Esophagus squamous epithelium (tissue), 5 donors: ENCODE data around the gene ALX4. TPM values are rescaled to one million over a fixed set of nuclear protein-coding genes. Genes with fewer than 3 reads are reported as not detected.

Experiments
- DNase-seq: peaks from one replicate; lab custom pipeline; 2025; lab: John Stamatoyannopoulos, UW
- H3K27ac ChIP-seq, 4 donors: fragments of 200-600 bp; sonication (generic); one replicate each; pipeline ENCODE4 v1.5.1; 2016 to 2019; ENCODE audit warnings: mild to moderate bottlenecking in 1 of 4
- H3K27me3 ChIP-seq, 4 donors: fragments of 200-600 bp; sonication (generic); 1 replicate in 3 of 4; 2 replicates in 1 of 4; pipeline versions ENCODE4 v1.5.1 to v1.6.0; 2017 to 2021; ENCODE audit warnings: antibody characterized with exemption in 1 of 4
- H3K36me3 ChIP-seq, 3 donors: fragments of 200-600 bp; sonication (generic); one replicate each; pipeline ENCODE4 v1.5.1; 2016 to 2019
- H3K4me1 ChIP-seq, 3 donors: fragments of 200-600 bp; sonication (generic); one replicate each; pipeline ENCODE4 v1.5.1; 2017 to 2019
- H3K4me3 ChIP-seq, 4 donors: fragments of 200-600 bp; sonication (generic); 1 replicate in 3 of 4; 2 replicates in 1 of 4; pipeline ENCODE4 v1.5.1; 2016 to 2019; ENCODE audit warnings: mild to moderate bottlenecking in 2 of 4, moderate library complexity in 1 of 4
- H3K9me3 ChIP-seq, 3 donors: fragments of 200-600 bp; sonication (generic); one replicate each; pipeline ENCODE4 v1.5.1; 2016 to 2019
- POLR2A ChIP-seq, 4 donors: fragments of 450-650 bp; IDR thresholded peaks; one replicate each; pipeline ENCODE4 v1.6.1; 2017; ENCODE audit warnings: antibody characterized with exemption in 4 of 4, mild to moderate bottlenecking in 4 of 4, moderate library complexity in 3 of 4
- WGBS, 2 donors: methylation state at CpG; one replicate each; pipeline ENCODE4 v1.1.5; 2018; 5-methylcytosine and 5-hydroxymethylcytosine counted together
- intact Hi-C: fragments of 100-400 bp; cut with DNase I; formaldehyde crosslinking; loops from one replicate; pipeline ENCODE4 v1.15.0; 2022
- total RNA-seq, 4 donors: library from RNA; depleted of rRNA; stranded (reverse); fragments of >200 nt; gene quantifications; one replicate each; pipeline ENCODE4 v1.1.0, GENCODE V29; 2016
- TF ChIP-seq, protein P1 (sequence below), 6 experiments: fragments of 450-650 bp in 4 of 6; fragments of 200-600 bp in 2 of 6; sonication (generic) in 2 of 6; IDR thresholded peaks; one replicate each; pipeline ENCODE4 v1.5.1; 2016 to 2019; ENCODE audit warnings: antibody characterized with exemption in 6 of 6, mild to moderate bottlenecking in 4 of 6, moderate library complexity in 4 of 6
- donor health status: DM: yes; HTN: yes; CAD: no.

Gene ALX4
- total RNA-seq, 4 donors from 2014 or later: not detected

GRCh38 chr11:44213148-44213547 is 96.8 kb downstream of the ALX4 start:
- intact Hi-C loops: no loop called here
- no peaks in the 10 kb centered on the region for H3K27me3 ChIP-seq
- WGBS, 2 donors: 72 to 84% methylated on average over 1 of the region's 1 CpG

DNA sequence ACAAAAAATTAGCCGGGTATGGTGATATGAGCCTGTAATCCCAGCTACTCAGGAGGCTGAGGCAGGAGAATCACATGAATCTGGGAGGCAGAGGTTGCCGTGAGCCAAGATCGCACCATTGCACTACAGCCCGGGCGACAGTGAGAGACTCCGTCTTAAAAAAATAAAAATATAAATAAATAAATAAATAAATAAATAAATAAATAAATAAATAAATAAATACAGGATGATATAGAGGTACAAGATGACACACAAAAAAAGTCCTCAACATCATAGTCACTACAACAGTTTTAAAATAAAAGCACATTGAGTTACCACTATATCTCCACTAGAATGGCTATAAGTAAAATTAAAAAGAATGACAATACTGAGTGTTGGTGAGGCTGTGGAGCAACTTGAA is 97.8 kb downstream of the ALX4 start:
- H3K27ac ChIP-seq: no peak overlapping the region
- no peak overlapping the region for H3K4me3 ChIP-seq
- H3K4me1 ChIP-seq: no peaks in the 10 kb centered on the region
- 92 to 98% methylated on average over 6 of the region's 6 CpGs for WGBS, 2 donors
- intact Hi-C loops: no loop called here
- no peaks in the 10 kb centered on the region for H3K27me3 ChIP-seq
- TF ChIP-seq, protein P1, sequence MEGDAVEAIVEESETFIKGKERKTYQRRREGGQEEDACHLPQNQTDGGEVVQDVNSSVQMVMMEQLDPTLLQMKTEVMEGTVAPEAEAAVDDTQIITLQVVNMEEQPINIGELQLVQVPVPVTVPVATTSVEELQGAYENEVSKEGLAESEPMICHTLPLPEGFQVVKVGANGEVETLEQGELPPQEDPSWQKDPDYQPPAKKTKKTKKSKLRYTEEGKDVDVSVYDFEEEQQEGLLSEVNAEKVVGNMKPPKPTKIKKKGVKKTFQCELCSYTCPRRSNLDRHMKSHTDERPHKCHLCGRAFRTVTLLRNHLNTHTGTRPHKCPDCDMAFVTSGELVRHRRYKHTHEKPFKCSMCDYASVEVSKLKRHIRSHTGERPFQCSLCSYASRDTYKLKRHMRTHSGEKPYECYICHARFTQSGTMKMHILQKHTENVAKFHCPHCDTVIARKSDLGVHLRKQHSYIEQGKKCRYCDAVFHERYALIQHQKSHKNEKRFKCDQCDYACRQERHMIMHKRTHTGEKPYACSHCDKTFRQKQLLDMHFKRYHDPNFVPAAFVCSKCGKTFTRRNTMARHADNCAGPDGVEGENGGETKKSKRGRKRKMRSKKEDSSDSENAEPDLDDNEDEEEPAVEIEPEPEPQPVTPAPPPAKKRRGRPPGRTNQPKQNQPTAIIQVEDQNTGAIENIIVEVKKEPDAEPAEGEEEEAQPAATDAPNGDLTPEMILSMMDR (IDR thresholded peaks at IDR 0.05): no peak
- TF ChIP-seq POLR2A (IDR thresholded peaks at IDR 0.05): no peak
- no peak for DNase-seq
- peaks cover 0 to 33% (median 0%) of the 10 kb centered on the region in 3 donors for H3K36me3 ChIP-seq
- no peaks in the 10 kb centered on the region for H3K9me3 ChIP-seq

More at GRCh38 chr11:44213148-44213547, 96.8 kb downstream of the ALX4 start:
- no peak for DNase-seq
- TF ChIP-seq, protein P1 (IDR thresholded peaks at IDR 0.05): no peak
- no peak for TF ChIP-seq POLR2A (IDR thresholded peaks at IDR 0.05)
- no peak overlapping the region for H3K27ac ChIP-seq
- H3K9me3 ChIP-seq: no peaks in the 10 kb centered on the region
- H3K36me3 ChIP-seq: peaks cover 0 to 27% (median 0%) of the 10 kb centered on the region in 3 donors
- H3K4me1 ChIP-seq: no peaks in the 10 kb centered on the region
- no peak overlapping the region for H3K4me3 ChIP-seq

Other genes with a start within 250 kb of the ALX4 start
- gene ACCS, start 243.9 kb downstream of the ALX4 start, total RNA-seq: 10 to 100 TPM in 1 of 4 donors, 1 to 10 TPM in 3; 3.4 to 22.1 (median 4.9) TPM
- 10 to 100 TPM; 19.0 to 53.2 (median 44.5) TPM for gene EXT2, start 214.5 kb downstream of the ALX4 start, total RNA-seq